Smooth muscle cell (in vitro differentiated cells): ENCODE data around the gene ZBTB47. TPM values are rescaled to one million over a fixed set of nuclear protein-coding genes. Genes with fewer than 3 reads are reported as not detected.

Experiments
- DNase-seq: peaks from one replicate; lab custom pipeline; 2025; ENCODE audit not compliant: unreplicated experiment; lab: John Stamatoyannopoulos, UW
- H2AFZ ChIP-seq: fragments of 200-600 bp; sonication (generic); 2 replicates; pipeline ENCODE4 v1.6.0; 2016; ENCODE audit warnings: antibody characterized with exemption, low read depth, mild to moderate bottlenecking
- H3F3A ChIP-seq: fragments of 200-600 bp; sonication (generic); 2 replicates; pipeline ENCODE4 v1.6.0; 2017; ENCODE audit warnings: antibody characterized with exemption, low read depth
- H3K27ac ChIP-seq: fragments of 200-600 bp; sonication (generic); 2 replicates; pipeline ENCODE4 v1.5.1; 2016; ENCODE audit warnings: low read depth, mild to moderate bottlenecking
- H3K27me3 ChIP-seq: fragments of 200-600 bp; sonication (generic); 2 replicates; pipeline ENCODE4 v1.6.1; 2016; ENCODE audit warnings: low read depth, mild to moderate bottlenecking
- H3K36me3 ChIP-seq: fragments of 200-600 bp; sonication (generic); 2 replicates; pipeline ENCODE4 v1.5.1; 2016; ENCODE audit warnings: low read depth
- H3K4me1 ChIP-seq: fragments of 200-600 bp; sonication (generic); 2 replicates; pipeline ENCODE4 v1.5.1; 2016; ENCODE audit warnings: low read depth
- H3K4me2 ChIP-seq: fragments of 200-600 bp; sonication (generic); 2 replicates; pipeline ENCODE4 v1.6.0; 2016; ENCODE audit warnings: mild to moderate bottlenecking
- H3K4me3 ChIP-seq: fragments of 200-600 bp; sonication (generic); 2 replicates; pipeline ENCODE4 v1.5.1; 2016; ENCODE audit warnings: mild to moderate bottlenecking
- H3K79me2 ChIP-seq: fragments of 200-600 bp; sonication (generic); 2 replicates; pipeline ENCODE4 v1.6.0; 2016; ENCODE audit warnings: low read depth, mild to moderate bottlenecking
- H3K9ac ChIP-seq: fragments of 200-600 bp; sonication (generic); 2 replicates; pipeline ENCODE4 v1.6.0; 2016; ENCODE audit warnings: low read depth
- H3K9me3 ChIP-seq: fragments of 200-600 bp; sonication (generic); replicated peaks from 2 replicates; pipeline ENCODE4 v1.5.1; 2016; ENCODE audit warnings: low read depth
- H4K20me1 ChIP-seq: fragments of 200-600 bp; sonication (generic); 2 replicates; pipeline ENCODE4 v1.6.0; 2016; ENCODE audit warnings: low read depth
- CTCF ChIP-seq: fragments of 200-600 bp; sonication (generic); IDR thresholded peaks from 2 replicates; pipeline ENCODE4 v1.5.1; 2017; ENCODE audit warnings: borderline replicate concordance, mild to moderate bottlenecking, antibody characterized with exemption; ENCODE audit not compliant: insufficient read depth, poor library complexity, severe bottlenecking
- WGBS: methylation state at CpG from one replicate; pipeline ENCODE4 v1.1.7; 2016; ENCODE audit warnings: low lambda C conversion rate; 5-methylcytosine and 5-hydroxymethylcytosine counted together
- polyA plus RNA-seq: library from polyadenylated mRNA; unstranded; fragments of >200 nt; fragmentation: Nextera tagmentation; extraction: Ambion mirVana; gene quantifications from 2 replicates; pipeline ENCODE4 v1.2.1, GENCODE V29; 2016
- total RNA-seq: library from RNA; depleted of rRNA; stranded (reverse); fragments of >200 nt; gene quantifications from 2 replicates; pipeline ENCODE4 v1.2.3, GENCODE V29; 2014

ZBTB47 gene
- total and polyA plus RNA-seq, 2 experiments from 2014 or later = 4.6 to 7.7 TPM

DNA sequence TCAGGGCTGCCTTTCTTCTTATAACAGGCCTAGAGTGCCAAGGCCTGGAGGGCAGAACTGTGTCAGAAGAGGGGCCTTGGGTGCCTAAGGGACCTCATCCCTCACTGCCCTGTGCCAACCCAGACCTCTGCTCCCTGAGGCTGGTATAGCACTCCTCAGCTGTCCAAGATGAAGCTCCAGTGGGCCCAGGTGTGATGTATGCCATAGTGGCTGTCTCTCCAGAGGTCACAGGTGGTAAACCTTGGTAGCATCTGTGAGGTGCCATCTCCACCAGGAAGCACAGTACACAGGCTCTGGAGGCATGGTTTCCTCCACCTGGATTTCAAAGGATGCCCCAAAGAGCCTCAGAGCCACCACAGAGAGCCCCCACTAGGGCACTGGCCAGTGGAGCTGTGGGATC, 19.6 kb downstream of the ZBTB47 start:
- no peaks in the 10 kb centered on the region for H3K79me2 ChIP-seq
- H4K20me1 ChIP-seq = no peaks in the 10 kb centered on the region
- no peaks in the 10 kb centered on the region for H3K27me3 ChIP-seq
- no peak for TF ChIP-seq CTCF
- no peak overlapping the region for H3K9ac ChIP-seq
- H3K4me2 ChIP-seq = no peak overlapping the region
- H3K9me3 ChIP-seq = no peaks in the 10 kb centered on the region
- no peak for DNase-seq
- H3K27ac ChIP-seq = no peak overlapping the region
- no peaks in the 10 kb centered on the region for H3K4me1 ChIP-seq
- no peaks in the 10 kb centered on the region for H3K36me3 ChIP-seq
- no peak overlapping the region for H3K4me3 ChIP-seq
- no peak overlapping the region for H2AFZ ChIP-seq
- no peaks in the 10 kb centered on the region for H3F3A ChIP-seq

GRCh38 chr3:42674146-42674545, 20.6 kb downstream of the ZBTB47 start:
- Histone ChIP-seq H3F3A (no peaks in the 10 kb centered on the region), H4K20me1 (no peaks in the 10 kb centered on the region), H3K79me2 (no peaks in the 10 kb centered on the region), H2AFZ (no peak overlapping the region), H3K9me3 (no peaks in the 10 kb centered on the region), H3K9ac (no peak overlapping the region), H3K27me3 (no peaks in the 10 kb centered on the region), H3K27ac (no peak overlapping the region), H3K4me3 (no peak overlapping the region), H3K4me2 (no peak overlapping the region), H3K36me3 (no peaks in the 10 kb centered on the region), H3K4me1 (no peaks in the 10 kb centered on the region)
- WGBS = 79% methylated on average over 3 of the region's 3 CpGs
- no peak for TF ChIP-seq CTCF
- DNase-seq = no peak

DNA sequence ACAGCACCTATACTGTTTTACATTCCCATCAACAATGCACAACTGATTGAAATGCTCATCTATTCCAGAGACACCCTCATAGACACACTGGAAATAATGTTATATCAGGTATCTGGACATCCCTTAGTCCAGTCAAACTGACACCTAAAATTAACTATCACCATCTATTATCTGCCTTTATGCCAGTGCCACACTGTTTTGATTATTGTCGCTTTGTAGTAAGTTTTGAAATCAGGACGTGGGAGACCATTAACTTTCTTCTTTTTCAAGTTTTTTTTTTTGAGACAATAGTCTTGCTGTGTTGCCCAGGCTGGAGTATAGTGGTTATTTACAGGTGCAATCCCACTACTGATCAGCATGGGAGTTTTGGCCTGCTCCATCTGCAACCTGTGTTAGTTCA, 22.4 kb downstream of the ZBTB47 start:
- TF ChIP-seq CTCF = no peak
- H3K4me2 ChIP-seq = no peak overlapping the region
- H3K36me3 ChIP-seq = no peaks in the 10 kb centered on the region
- no peak overlapping the region for H3K4me3 ChIP-seq
- no peak overlapping the region for H3K27ac ChIP-seq
- H3K9me3 ChIP-seq = no peaks in the 10 kb centered on the region
- H3K27me3 ChIP-seq = no peaks in the 10 kb centered on the region
- DNase-seq = no peak
- H3K79me2 ChIP-seq = no peaks in the 10 kb centered on the region
- no peak overlapping the region for H3K9ac ChIP-seq
- no peak overlapping the region for H2AFZ ChIP-seq
- no peaks in the 10 kb centered on the region for H3F3A ChIP-seq
- no peaks in the 10 kb centered on the region for H4K20me1 ChIP-seq
- 92% methylated on average over 2 of the region's 2 CpGs for WGBS
- no peaks in the 10 kb centered on the region for H3K4me1 ChIP-seq

- H4K20me1 ChIP-seq = no peaks in the 10 kb centered on the region
- no peak for DNase-seq
- H3K4me1 ChIP-seq = no peaks in the 10 kb centered on the region
- H3K27me3 ChIP-seq = no peaks in the 10 kb centered on the region
- H3K79me2 ChIP-seq = no peaks in the 10 kb centered on the region
- H3K36me3 ChIP-seq = no peaks in the 10 kb centered on the region
- no peak overlapping the region for H3K27ac ChIP-seq
- H3K4me3 ChIP-seq = no peak overlapping the region
- H2AFZ ChIP-seq = no peak overlapping the region
- H3K9ac ChIP-seq = no peak overlapping the region
- H3K4me2 ChIP-seq = no peak overlapping the region
- no peaks in the 10 kb centered on the region for H3F3A ChIP-seq
- no peaks in the 10 kb centered on the region for H3K9me3 ChIP-seq
- TF ChIP-seq CTCF = no peak
- WGBS = 79% methylated on average over 2 of the region's 2 CpGs
Measured at GRCh38 chr3:42678447-42678846, 24.9 kb downstream of the ZBTB47 start.
